Panc1 (cell line): Measurements from ENCODE around the gene MSI2. TPM values are rescaled to one million over a fixed set of nuclear protein-coding genes. Genes with fewer than 3 reads are reported as not detected.

ENCODE experiments used
- ATAC-seq: fragments of 200-7000 bp; cut with Tn5 transposase; 2 replicates; pipeline ENCODE4 v1.9.1; 2020; ENCODE audit warnings: mild to moderate bottlenecking, moderate library complexity
- BruUV-seq: library from RNA; stranded (reverse); fragments of 400-500 nt; replicated peaks from 2 replicates; lab custom pipeline; 2021; lab: Mats Ljungman, UMichigan
- CTCF ChIA-PET: fragments of 300-600 bp; sonication (Branson Sonifier 250); formaldehyde crosslinking; loops from one replicate; lab custom pipeline; 2022; ENCODE audit warnings: antibody characterized with exemption; lab: Charles Lee
- POLR2A ChIA-PET: fragments of 300-600 bp; sonication (Branson Sonifier 250); formaldehyde crosslinking; loops from one replicate; lab custom pipeline; 2022; ENCODE audit warnings: antibody characterized with exemption; lab: Charles Lee
- DNase-seq: peaks from one replicate; pipeline ENCODE4 v3.0.0-alpha.2; 2010; ENCODE audit warnings: low read depth, low spot score
- H3K27ac ChIP-seq: 2 replicates; pipeline ENCODE4 v1.5.1; 2011; ENCODE audit warnings: mild to moderate bottlenecking, low read length, inconsistent platforms
- H3K27me3 ChIP-seq: fragments of 200-500 bp; sonication (Bioruptor generic); 2 replicates; pipeline ENCODE4 v1.6.0; 2014; ENCODE audit warnings: low read length, inconsistent platforms; ENCODE audit not compliant: control insufficient read depth, insufficient read depth
- H3K36me3 ChIP-seq: fragments of 200-500 bp; sonication (Bioruptor generic); 2 replicates; pipeline ENCODE4 v1.5.1; 2014; ENCODE audit warnings: inconsistent platforms, mild to moderate bottlenecking, low read length, moderate library complexity; ENCODE audit not compliant: control insufficient read depth, insufficient read depth
- H3K4me1 ChIP-seq: 2 replicates; pipeline ENCODE4 v1.5.1; 2011; ENCODE audit warnings: inconsistent platforms, mild to moderate bottlenecking, low read length, moderate library complexity; ENCODE audit not compliant: control insufficient read depth, insufficient read depth
- H3K4me3 ChIP-seq, 2 experiments: 2 replicates each; pipeline ENCODE4 v1.5.1; 2011 to 2012; ENCODE audit warnings: low read depth in 2 of 2, low read length in 2 of 2, mild to moderate bottlenecking in 2 of 2, inconsistent platforms in 1 of 2, moderate library complexity in 1 of 2
- H3K9me3 ChIP-seq: fragments of 200-500 bp; sonication (Bioruptor generic); 2 replicates; pipeline ENCODE4 v1.5.1; 2014; ENCODE audit warnings: low read depth, mild to moderate bottlenecking, inconsistent platforms, low read length, moderate library complexity; ENCODE audit not compliant: control insufficient read depth, insufficient read depth
- CTCF ChIP-seq: fragments of 450-650 bp; IDR thresholded peaks from 2 replicates; pipeline ENCODE4 v1.5.1; 2017; ENCODE audit warnings: mild to moderate bottlenecking
- POLR2AphosphoS5 ChIP-seq: IDR thresholded peaks from 2 replicates; pipeline ENCODE4 v1.6.1; 2012; ENCODE audit warnings: mild to moderate bottlenecking, low read depth, low read length, moderate library complexity
- REST ChIP-seq, 2 experiments: IDR thresholded peaks; 2 replicates each; pipeline ENCODE4 v1.6.1; 2011 to 2012; ENCODE audit warnings: low read depth in 2 of 2, control low read depth in 1 of 2, low read length in 1 of 2, mild to moderate bottlenecking in 1 of 2, moderate library complexity in 1 of 2; ENCODE audit not compliant: insufficient read depth in 1 of 2
- SIN3A ChIP-seq: IDR thresholded peaks from 2 replicates; pipeline ENCODE4 v1.6.1; 2012; ENCODE audit warnings: low read depth, mild to moderate bottlenecking, low read length, moderate library complexity, borderline replicate concordance; ENCODE audit not compliant: insufficient read depth
- TCF7L2 ChIP-seq: IDR thresholded peaks from 2 replicates; pipeline ENCODE4 v1.6.1; 2011; ENCODE audit warnings: mild to moderate bottlenecking, low read depth, low read length, inconsistent platforms
- in situ Hi-C: cut with HindIII; loops from 2 replicates; pipeline ENCODE4 v1.10.0; 2016; ENCODE audit warnings: low sequenced_read_pairs, low pct_unique_long_range_greater_than_20kb
- intact Hi-C: fragments of 100-400 bp; cut with micrococcal nuclease; formaldehyde crosslinking; loops from one replicate; pipeline ENCODE4 v1.10.0; 2022; ENCODE audit not compliant: unreplicated experiment
- total RNA-seq: library from RNA; stranded (reverse); gene quantifications from one replicate; pipeline ENCODE4 v1.2.1, GENCODE V29; 2021; ENCODE audit not compliant: unreplicated experiment

The MSI2 gene
- total RNA-seq, 1 experiment from 2014 or later, result 38.5 TPM

- DNase-seq (no peak), ATAC-seq (no peak)
- no peaks in the 10 kb centered on the region for H3K36me3 ChIP-seq
- intact Hi-C loops, result no loop called here
- in situ Hi-C loops, result no loop called here
- BruUV-seq, result no TSS peak
- H3K9me3 ChIP-seq, result no peaks in the 10 kb centered on the region
- peaks cover 60% of the 10 kb centered on the region for H3K27me3 ChIP-seq
- ChIA-PET CTCF (no interaction called here), POLR2A (interaction anchor here (0.8 kb wide), 1 partner anchor 457 kb away, joined by 5 read pairs; no protein-coding TSS in a partner anchor)
- TF ChIP-seq REST (IDR thresholded peaks at IDR 0.05; ENCODE audit: insufficient read depth in 1 of 2, low read depth in 2 of 2, low read length in 1 of 2) (no peak), POLR2AphosphoS5 (no peak), TCF7L2 (no peak), SIN3A (no peak), CTCF (no peak)
- no peak overlapping the region for H3K27ac ChIP-seq
- H3K4me3 ChIP-seq, result no peak overlapping the region
- no peaks in the 10 kb centered on the region for H3K4me1 ChIP-seq
These were observed 456.8 kb downstream of the MSI2 start for GRCh38 chr17:57713140-57713539.

GRCh38 chr17:57714665-57715180, 458.4 kb downstream of the MSI2 start:
- DNase-seq (no peak), ATAC-seq (no peak)
- no TSS peak for BruUV-seq
- Histone ChIP-seq H3K4me3 (no peak overlapping the region), H3K4me1 (no peaks in the 10 kb centered on the region), H3K27ac (no peak overlapping the region), H3K9me3 (no peaks in the 10 kb centered on the region), H3K36me3 (peaks cover 2% of the 10 kb centered on the region; the same call in 1 of the 2 replicates), H3K27me3 (peaks cover 65% of the 10 kb centered on the region)
- TF ChIP-seq CTCF (no peak), REST (IDR thresholded peaks at IDR 0.05; ENCODE audit: insufficient read depth in 1 of 2, low read depth in 2 of 2, low read length in 1 of 2) (no peak), TCF7L2 (no peak), POLR2AphosphoS5 (no peak), SIN3A (no peak)
- POLR2A ChIA-PET, result no interaction called here
- in situ Hi-C loops (no loop called here), intact Hi-C loops (no loop called here)
- CTCF ChIA-PET, result no interaction called here
